ENCODE results near the gene C5orf46. TPM values are rescaled to one million over a fixed set of nuclear protein-coding genes. Genes with fewer than 3 reads are reported as not detected.

The C5orf46 gene
- total and polyA plus RNA-seq, 4 experiments from 2014 or later, result not detected

GRCh38 chr5:147927901-147928300 lies 21.6 kb upstream of the C5orf46 start:
- intact Hi-C loops (cut with micrococcal nuclease), result no loop called here
- Histone ChIP-seq H3K36me3 (ENCODE audit: insufficient read depth, low read length) (no peaks in the 10 kb centered on the region), H3K27me3 (ENCODE audit: insufficient read depth, low read length) (no peaks in the 10 kb centered on the region), H3K27ac (ENCODE audit: low read depth, low read length) (no peak overlapping the region), H3K4me1 (ENCODE audit: insufficient read depth, low read length) (no peaks in the 10 kb centered on the region), H3K9me3 (ENCODE audit: control insufficient read depth in 1 of 2, low read length in 2 of 2) (no peaks in the 10 kb centered on the region), H3K4me3 (ENCODE audit: low read length in 2 of 2) (no peak overlapping the region)
- no peak overlapping the region for H3K27ac Mint-ChIP-seq
- peaks cover 0 to 2% of the 10 kb centered on the region in 2 donors for H3K27me3 Mint-ChIP-seq
- POLR2A ChIA-PET (ENCODE audit: partially characterized antibody), result no interaction called here
- H3K4me1 Mint-ChIP-seq, result no peaks in the 10 kb centered on the region
- no peaks in the 10 kb centered on the region for H3K36me3 Mint-ChIP-seq
- no peak overlapping the region for H3K4me3 Mint-ChIP-seq
- H3K9me3 Mint-ChIP-seq, result peaks cover 0 to 4% (median 0%) of the 10 kb centered on the region in 8 donors
- CTCF ChIA-PET (ENCODE audit: partially characterized antibody), result no interaction called here
- no peak for DNase-seq

DNA sequence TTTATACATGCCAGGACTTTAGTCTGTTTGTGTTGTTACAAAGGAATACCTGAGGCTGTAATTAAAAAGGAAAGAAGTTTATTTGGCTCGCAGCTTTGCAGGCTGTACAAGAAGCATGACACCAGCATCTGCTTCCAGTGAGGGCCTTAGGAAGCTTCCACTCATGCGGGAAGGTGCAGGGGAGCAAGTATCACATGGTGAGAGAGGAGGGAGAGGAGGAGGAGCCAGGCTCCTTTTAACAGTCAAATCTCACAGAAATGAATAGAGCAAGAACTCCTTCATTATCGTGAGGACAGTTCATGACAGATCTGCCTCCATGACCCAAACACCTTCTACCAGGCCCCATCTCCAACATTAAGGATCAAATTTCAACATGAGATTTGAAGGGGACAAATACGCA lies 18.7 kb upstream of the C5orf46 start:
- Histone ChIP-seq H3K27ac (ENCODE audit: low read depth, low read length) (no peak overlapping the region), H3K27me3 (ENCODE audit: insufficient read depth, low read length) (no peaks in the 10 kb centered on the region), H3K9me3 (ENCODE audit: control insufficient read depth in 1 of 2, low read length in 2 of 2) (no peaks in the 10 kb centered on the region), H3K4me3 (ENCODE audit: low read length in 2 of 2) (no peak overlapping the region), H3K4me1 (ENCODE audit: insufficient read depth, low read length) (no peaks in the 10 kb centered on the region), H3K36me3 (ENCODE audit: insufficient read depth, low read length) (no peaks in the 10 kb centered on the region)
- H3K4me1 Mint-ChIP-seq, result no peaks in the 10 kb centered on the region
- no peak overlapping the region for H3K4me3 Mint-ChIP-seq
- ChIA-PET CTCF (ENCODE audit: partially characterized antibody) (no interaction called here), POLR2A (ENCODE audit: partially characterized antibody) (no interaction called here)
- H3K9me3 Mint-ChIP-seq, result peaks cover 0 to 4% (median 0%) of the 10 kb centered on the region in 8 donors
- no peak overlapping the region for H3K27ac Mint-ChIP-seq
- intact Hi-C loops (cut with micrococcal nuclease), result no loop called here
- H3K36me3 Mint-ChIP-seq, result no peaks in the 10 kb centered on the region
- no peak for DNase-seq
- peaks cover 0 to 2% of the 10 kb centered on the region in 2 donors for H3K27me3 Mint-ChIP-seq

DNA sequence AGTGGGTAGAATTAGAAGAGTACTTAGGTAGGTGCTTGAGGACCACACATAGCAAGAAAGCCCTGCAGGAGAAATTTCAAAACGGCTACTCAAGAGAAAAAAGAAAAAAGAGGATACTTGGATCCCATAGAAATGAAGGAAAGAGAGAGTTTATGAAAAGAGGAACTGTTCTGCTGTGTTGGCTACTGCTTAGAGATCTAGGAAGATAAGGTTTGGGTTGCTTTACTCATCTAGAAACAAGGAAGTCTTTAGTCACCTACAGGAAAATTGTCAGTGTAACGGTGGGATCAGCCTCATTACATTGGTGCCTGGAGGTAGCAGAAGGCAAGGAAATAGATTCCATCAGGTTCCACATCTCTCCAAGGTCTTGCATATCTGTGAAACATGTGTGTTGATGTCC lies 14.8 kb upstream of the C5orf46 start:
- H3K9me3 ChIP-seq (ENCODE audit: control insufficient read depth in 1 of 2, low read length in 2 of 2), result no peaks in the 10 kb centered on the region
- Mint-ChIP-seq H3K36me3 (no peaks in the 10 kb centered on the region), H3K9me3 (peaks cover 0 to 3% (median 0%) of the 10 kb centered on the region in 8 donors), H3K27me3 (peaks cover 0 to under 1% of the 10 kb centered on the region in 2 donors), H3K4me3 (no peak overlapping the region), H3K4me1 (no peaks in the 10 kb centered on the region), H3K27ac (no peak overlapping the region)
- intact Hi-C loops (cut with micrococcal nuclease), result no loop called here
- H3K27me3 ChIP-seq (ENCODE audit: insufficient read depth, low read length), result peaks cover 3% of the 10 kb centered on the region
- CTCF ChIA-PET (ENCODE audit: partially characterized antibody), result no interaction called here
- H3K4me3 ChIP-seq (ENCODE audit: low read length in 2 of 2), result no peak overlapping the region
- DNase-seq, result no peak
- no peaks in the 10 kb centered on the region for H3K4me1 ChIP-seq (ENCODE audit: insufficient read depth, low read length)
- no peak overlapping the region for H3K27ac ChIP-seq (ENCODE audit: low read depth, low read length)
- H3K36me3 ChIP-seq (ENCODE audit: insufficient read depth, low read length), result no peaks in the 10 kb centered on the region
- POLR2A ChIA-PET (ENCODE audit: partially characterized antibody), result no interaction called here

GRCh38 chr5:147920420-147921030 lies 14.2 kb upstream of the C5orf46 start:
- intact Hi-C loops (cut with micrococcal nuclease), result no loop called here
- ChIA-PET POLR2A (ENCODE audit: partially characterized antibody) (no interaction called here), CTCF (ENCODE audit: partially characterized antibody) (no interaction called here)
- Histone ChIP-seq H3K36me3 (ENCODE audit: insufficient read depth, low read length) (no peaks in the 10 kb centered on the region), H3K4me3 (ENCODE audit: low read length in 2 of 2) (no peak overlapping the region), H3K27me3 (ENCODE audit: insufficient read depth, low read length) (peaks cover 3% of the 10 kb centered on the region), H3K27ac (ENCODE audit: low read depth, low read length) (no peak overlapping the region), H3K9me3 (ENCODE audit: control insufficient read depth in 1 of 2, low read length in 2 of 2) (no peaks in the 10 kb centered on the region), H3K4me1 (ENCODE audit: insufficient read depth, low read length) (no peaks in the 10 kb centered on the region)
- H3K27ac Mint-ChIP-seq, result no peak overlapping the region
- H3K4me3 Mint-ChIP-seq, result no peak overlapping the region
- no peaks in the 10 kb centered on the region for H3K36me3 Mint-ChIP-seq
- DNase-seq, result no peak
- H3K27me3 Mint-ChIP-seq, result no peaks in the 10 kb centered on the region
- peaks cover 0 to 3% (median 0%) of the 10 kb centered on the region in 8 donors for H3K9me3 Mint-ChIP-seq
- H3K4me1 Mint-ChIP-seq, result no peaks in the 10 kb centered on the region

DNA sequence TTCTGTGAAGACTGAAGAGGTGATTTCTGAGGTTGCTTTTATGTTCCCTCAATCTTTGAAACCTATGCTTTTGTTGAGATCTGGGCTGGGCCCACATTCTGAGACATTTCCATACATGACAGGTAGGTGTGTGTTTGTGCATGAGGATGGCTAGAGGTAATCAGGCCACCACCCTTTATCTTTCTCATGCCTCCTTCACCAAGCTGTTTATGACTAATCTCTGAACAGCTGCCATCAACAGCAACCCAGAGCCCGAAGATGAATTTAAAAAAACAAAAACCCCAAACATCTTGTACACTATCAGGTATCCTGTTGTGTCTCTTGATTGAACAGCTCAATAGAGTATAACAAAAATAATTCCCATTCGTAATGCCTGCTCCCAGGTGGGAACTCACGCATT lies 12.6 kb upstream of the C5orf46 start:
- peaks cover 0 to 3% (median 0%) of the 10 kb centered on the region in 8 donors for H3K9me3 Mint-ChIP-seq
- DNase-seq, result no peak
- H3K27me3 ChIP-seq (ENCODE audit: insufficient read depth, low read length), result peaks cover 3% of the 10 kb centered on the region
- H3K36me3 Mint-ChIP-seq, result no peaks in the 10 kb centered on the region
- H3K4me1 Mint-ChIP-seq, result no peaks in the 10 kb centered on the region
- H3K36me3 ChIP-seq (ENCODE audit: insufficient read depth, low read length), result no peaks in the 10 kb centered on the region
- no peak overlapping the region for H3K27ac ChIP-seq (ENCODE audit: low read depth, low read length)
- H3K4me3 ChIP-seq (ENCODE audit: low read length in 2 of 2), result no peak overlapping the region
- no peaks in the 10 kb centered on the region for H3K27me3 Mint-ChIP-seq
- H3K4me3 Mint-ChIP-seq, result no peak overlapping the region
- H3K27ac Mint-ChIP-seq, result no peak overlapping the region
- no peaks in the 10 kb centered on the region for H3K9me3 ChIP-seq (ENCODE audit: control insufficient read depth in 1 of 2, low read length in 2 of 2)
- no peaks in the 10 kb centered on the region for H3K4me1 ChIP-seq (ENCODE audit: insufficient read depth, low read length)
- intact Hi-C loops (cut with micrococcal nuclease), result no loop called here
- ChIA-PET POLR2A (ENCODE audit: partially characterized antibody) (no interaction called here), CTCF (ENCODE audit: partially characterized antibody) (no interaction called here)

DNA sequence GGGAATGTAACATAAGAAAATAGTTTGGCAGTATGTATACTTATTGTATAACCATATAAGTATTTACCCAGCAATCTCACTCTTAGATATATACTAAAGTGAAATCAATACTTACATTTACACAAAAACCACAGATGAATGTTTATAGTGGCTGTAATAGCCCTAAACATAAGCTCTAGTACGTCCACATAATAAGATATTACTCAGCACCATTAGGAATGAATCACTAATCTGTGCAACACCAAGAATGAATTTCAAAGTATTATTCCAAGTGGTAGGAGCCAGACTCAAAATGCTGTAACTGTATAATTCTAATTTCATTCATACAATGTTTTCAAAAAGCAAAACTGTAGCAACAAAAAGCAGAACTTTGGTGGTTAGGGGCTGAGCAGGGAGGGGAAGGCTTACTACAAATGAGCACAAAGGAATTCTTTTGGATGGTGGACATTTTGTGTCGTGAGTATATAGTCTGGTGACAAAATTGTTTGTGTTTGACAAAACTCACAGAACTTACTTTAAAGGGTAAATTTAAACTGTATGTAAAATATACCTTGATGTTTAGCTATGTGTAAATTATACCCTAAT lies 11.9 kb upstream of the C5orf46 start:
- H3K9me3 Mint-ChIP-seq, result peaks cover 0 to 3% (median 0%) of the 10 kb centered on the region in 8 donors
- DNase-seq, result no peak
- no peak overlapping the region for H3K4me3 Mint-ChIP-seq
- H3K4me1 ChIP-seq (ENCODE audit: insufficient read depth, low read length), result no peaks in the 10 kb centered on the region
- no peaks in the 10 kb centered on the region for H3K36me3 ChIP-seq (ENCODE audit: insufficient read depth, low read length)
- no peaks in the 10 kb centered on the region for H3K9me3 ChIP-seq (ENCODE audit: control insufficient read depth in 1 of 2, low read length in 2 of 2)
- H3K4me1 Mint-ChIP-seq, result no peaks in the 10 kb centered on the region
- peaks cover 3% of the 10 kb centered on the region for H3K27me3 ChIP-seq (ENCODE audit: insufficient read depth, low read length)
- H3K27ac ChIP-seq (ENCODE audit: low read depth, low read length), result no peak overlapping the region
- POLR2A ChIA-PET (ENCODE audit: partially characterized antibody), result no interaction called here
- H3K27ac Mint-ChIP-seq, result no peak overlapping the region
- no peak overlapping the region for H3K4me3 ChIP-seq (ENCODE audit: low read length in 2 of 2)
- no peaks in the 10 kb centered on the region for H3K27me3 Mint-ChIP-seq
- CTCF ChIA-PET (ENCODE audit: partially characterized antibody), result no interaction called here
- intact Hi-C loops (cut with micrococcal nuclease), result no loop called here
- H3K36me3 Mint-ChIP-seq, result no peaks in the 10 kb centered on the region

DNA sequence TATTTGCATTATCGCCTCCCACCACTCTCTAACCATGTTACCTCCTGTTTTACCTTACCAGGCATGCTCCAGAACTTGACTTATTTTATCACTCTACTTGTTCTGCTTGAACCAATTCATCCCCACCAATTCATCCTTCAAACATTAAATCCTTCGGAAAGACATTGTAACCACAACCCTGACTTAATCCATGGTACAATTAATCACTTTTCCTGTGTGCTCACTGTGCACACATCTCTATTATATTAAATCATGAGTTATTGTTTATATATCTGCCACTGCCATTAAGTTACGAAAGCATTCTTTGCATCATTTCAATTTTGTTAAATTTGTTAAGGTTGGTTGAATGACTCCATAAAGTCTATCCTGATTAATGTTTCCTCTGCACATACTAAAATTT lies 7.4 kb upstream of the C5orf46 start:
- Mint-ChIP-seq H3K4me1 (no peaks in the 10 kb centered on the region), H3K36me3 (no peaks in the 10 kb centered on the region), H3K27me3 (no peaks in the 10 kb centered on the region), H3K4me3 (no peak overlapping the region), H3K9me3 (no peaks in the 10 kb centered on the region), H3K27ac (no peak overlapping the region)
- no peaks in the 10 kb centered on the region for H3K36me3 ChIP-seq (ENCODE audit: insufficient read depth, low read length)
- H3K4me1 ChIP-seq (ENCODE audit: insufficient read depth, low read length), result no peaks in the 10 kb centered on the region
- H3K4me3 ChIP-seq (ENCODE audit: low read length in 2 of 2), result no peak overlapping the region
- H3K27me3 ChIP-seq (ENCODE audit: insufficient read depth, low read length), result peaks cover 3% of the 10 kb centered on the region
- CTCF ChIA-PET (ENCODE audit: partially characterized antibody), result no interaction called here
- H3K9me3 ChIP-seq (ENCODE audit: control insufficient read depth in 1 of 2, low read length in 2 of 2), result no peaks in the 10 kb centered on the region
- no peak overlapping the region for H3K27ac ChIP-seq (ENCODE audit: low read depth, low read length)
- intact Hi-C loops (cut with micrococcal nuclease), result no loop called here
- POLR2A ChIA-PET (ENCODE audit: partially characterized antibody), result no interaction called here
- no peak for DNase-seq

All from CD4-positive, alpha-beta memory T cell (primary cell).